ENCODE data around the gene FGD4.

Gene FGD4

DNA sequence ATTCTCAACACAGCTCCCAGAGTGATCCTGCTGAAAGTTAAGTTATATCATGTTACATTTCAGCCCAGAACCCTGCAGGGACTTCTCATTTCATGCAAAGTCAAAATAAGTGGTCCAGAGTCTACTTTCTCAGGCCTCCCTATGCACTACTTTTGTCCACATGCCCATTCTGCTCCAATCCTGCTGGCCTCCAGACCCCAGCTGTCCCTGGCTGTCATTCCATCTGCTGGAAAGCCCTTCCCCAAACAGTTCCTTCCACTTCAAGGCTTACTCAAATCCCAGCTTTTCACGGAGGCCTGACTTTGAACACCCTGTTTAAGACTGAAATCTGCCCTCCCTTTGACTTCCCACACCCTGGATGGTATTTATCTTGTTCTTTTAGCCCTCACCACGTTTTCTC, 169.9 kb downstream of the FGD4 start:
- DNase-seq: no peak

DNA sequence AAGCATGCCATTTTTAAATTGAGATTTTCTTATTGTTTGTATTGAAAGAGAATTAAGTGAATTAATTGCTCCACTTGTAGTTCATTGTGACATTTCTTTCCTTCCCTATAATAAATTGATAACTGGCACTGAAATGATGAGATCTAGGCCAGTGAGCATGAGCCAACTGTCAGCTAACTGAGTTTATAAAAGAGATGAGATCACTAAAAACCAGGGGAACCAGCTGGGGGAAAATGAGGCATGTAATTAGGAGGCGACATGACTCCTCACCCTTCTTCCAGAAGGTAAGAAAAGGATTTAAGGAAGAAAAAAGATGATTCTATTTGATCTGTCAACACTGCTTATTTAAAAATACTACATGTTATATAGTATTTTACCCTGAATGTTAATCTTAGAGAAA, 175.2 kb downstream of the FGD4 start:
- no peak for DNase-seq

GRCh38 chr12:32577328-32577727, 178.0 kb downstream of the FGD4 start:
- DNase-seq: no peak

- DNase-seq: no peak
Measured at GRCh38 chr12:32583534-32583933, 184.2 kb downstream of the FGD4 start.

DNA sequence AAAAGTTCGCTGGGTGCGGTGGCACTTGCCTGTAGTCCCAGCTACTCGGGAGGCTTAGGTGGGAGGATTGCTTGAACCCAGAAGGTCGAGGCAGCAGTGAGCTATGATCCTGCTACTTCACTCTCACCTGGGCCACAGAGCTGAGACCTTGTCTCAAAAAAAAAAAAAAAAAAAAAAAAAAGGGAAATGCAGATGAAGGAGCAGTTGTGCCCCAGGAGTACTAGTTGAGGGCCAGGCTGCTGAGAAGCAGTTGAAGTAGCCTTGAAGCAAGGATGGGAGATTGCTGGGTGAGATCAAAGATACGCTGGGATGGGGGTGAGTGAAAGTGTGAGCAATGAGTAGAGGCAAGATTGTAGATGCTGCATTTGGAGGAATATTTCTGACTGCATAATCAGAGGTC, 186.3 kb downstream of the FGD4 start:
- no peak for DNase-seq

GRCh38 chr12:32586390-32586789, 187.0 kb downstream of the FGD4 start:
- no peak for DNase-seq

DNA sequence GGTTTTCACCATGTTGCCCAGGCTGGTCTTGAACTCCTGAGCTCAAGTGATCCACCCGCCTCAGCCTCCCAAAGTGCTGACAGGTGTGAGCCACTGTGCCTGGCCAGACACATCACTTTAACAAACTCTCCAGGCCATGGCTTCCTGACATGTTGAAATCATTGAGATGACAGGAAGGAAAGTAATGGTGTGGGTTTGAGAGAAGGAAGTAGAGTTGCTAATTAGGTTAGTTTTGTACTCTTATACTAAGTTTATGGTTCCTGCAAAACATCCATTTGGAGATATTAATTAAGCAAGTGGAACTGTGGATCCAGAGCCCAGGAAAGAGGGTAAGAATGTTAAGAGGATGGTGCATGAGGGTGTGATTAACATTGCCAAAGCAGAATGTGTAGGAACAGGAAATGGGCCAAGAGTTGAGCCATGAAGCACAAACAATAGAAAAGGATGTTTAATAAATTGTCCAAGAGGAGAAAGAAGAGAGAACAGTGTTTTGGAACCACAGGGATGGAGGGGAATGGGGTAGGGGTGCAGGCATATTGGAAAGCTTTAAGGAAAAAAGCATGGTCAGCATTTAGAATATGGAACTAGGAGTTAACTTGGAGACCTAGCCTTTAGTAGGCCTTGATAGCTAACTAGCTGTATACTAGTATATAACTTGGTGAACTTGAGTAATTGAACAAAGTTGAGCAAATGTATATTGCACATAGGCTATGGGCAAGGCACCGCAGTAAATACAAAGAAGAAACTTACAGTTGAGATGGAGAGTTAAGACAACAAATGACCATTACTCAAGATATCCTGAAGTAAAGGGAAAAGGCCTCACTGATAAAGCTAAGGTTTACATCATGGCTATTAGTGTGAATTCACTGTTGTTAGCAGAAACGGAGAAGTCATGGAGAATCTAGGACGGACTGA, 188.5 kb downstream of the FGD4 start:
- no peak for DNase-seq

DNA sequence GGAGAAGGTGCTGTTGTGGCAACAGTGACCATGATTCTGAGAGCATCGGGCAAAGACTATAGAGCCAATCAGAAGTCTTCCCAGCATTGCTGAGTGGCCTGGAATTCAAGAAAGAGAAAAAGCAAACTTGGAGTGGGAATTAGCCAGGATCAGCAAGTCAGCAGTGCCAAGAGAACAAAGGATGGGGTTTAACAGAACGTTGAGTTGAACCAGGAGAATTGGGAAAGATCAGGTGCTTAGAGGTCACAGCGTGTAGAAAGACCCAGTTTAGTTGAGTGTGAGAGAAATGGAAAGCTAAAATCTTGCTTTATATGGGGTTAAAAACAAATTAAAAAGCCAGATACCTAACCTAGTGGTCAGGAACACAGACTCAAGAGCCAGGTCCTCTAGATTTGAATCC, 189.2 kb downstream of the FGD4 start:
- DNase-seq: no peak

DNA sequence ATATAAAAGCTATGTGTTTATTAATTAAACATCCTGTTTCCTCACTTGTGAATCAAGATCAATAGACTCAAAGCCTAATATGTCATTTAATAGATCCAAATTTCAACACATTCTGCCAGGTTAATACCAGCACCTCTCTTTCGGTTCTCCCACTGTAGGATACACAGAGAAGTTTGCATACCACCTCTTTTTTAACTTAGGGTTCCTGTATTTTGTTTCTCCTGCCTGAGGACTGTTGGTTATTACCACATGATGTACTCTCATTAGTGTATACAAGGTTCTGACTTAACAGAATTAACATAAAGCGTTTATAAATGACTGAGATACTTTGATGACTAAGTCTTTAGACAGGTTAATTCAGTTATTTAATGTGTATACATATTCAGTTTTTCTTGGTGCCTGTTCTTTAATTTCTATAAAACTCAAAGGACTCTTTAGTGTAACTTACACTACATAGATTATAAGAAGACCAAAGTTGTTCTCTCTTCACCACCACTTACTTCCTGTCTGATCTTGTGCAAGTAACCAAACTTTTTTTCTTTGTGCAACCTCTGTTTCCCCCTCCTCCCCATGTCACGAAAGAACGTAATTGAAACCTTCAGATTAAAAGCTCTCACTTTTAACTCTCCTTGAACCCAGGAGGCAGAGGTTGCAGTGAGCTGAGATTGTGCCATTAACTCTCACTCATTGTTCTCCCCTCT, 190.0 kb downstream of the FGD4 start:
- no peak for DNase-seq

DNA sequence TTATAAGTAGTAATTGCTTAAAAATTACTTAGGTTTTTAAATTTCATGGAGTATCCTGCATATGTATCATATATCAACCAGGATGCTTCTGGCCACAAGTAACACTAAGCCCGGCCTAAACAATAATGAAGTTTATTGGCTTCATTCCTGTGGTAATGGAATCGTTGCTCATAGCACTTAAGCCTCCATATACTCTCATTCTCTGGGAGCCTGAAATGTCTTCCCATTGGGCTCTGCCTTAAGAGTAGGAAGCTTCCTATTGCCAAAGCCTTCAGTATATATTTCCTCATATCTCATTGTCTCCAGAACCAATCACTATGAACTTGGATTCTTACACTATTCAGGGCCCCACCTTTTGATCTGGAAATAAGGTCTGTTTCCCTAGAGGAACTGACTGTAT, 195.9 kb downstream of the FGD4 start:
- no peak for DNase-seq

DNA sequence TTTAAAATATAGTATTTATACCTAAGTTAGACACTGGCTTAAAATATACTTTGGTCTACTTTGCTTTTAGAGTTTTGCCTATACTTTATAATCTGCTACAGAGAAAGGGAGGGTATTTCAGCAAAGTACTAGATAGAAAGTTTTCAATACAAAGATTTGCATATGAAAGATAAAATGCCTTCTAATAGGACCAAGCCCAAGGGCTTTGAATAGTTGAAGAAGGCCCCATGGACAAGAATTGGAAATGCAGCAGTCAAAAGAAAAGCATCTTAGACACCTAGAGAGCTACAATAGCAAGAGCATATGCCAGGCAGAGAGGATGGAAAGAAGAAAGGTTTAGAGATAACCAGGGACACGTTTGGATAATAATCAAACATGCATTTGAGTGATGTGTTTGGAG, 196.7 kb downstream of the FGD4 start:
- no peak for DNase-seq

- no peak for DNase-seq
Measured at GRCh38 chr12:32598688-32599087, 199.3 kb downstream of the FGD4 start.

- no peak for DNase-seq
Measured at GRCh38 chr12:32600681-32601080, 201.3 kb downstream of the FGD4 start.

- no peak for DNase-seq
Measured at GRCh38 chr12:32603071-32603470, 203.7 kb downstream of the FGD4 start.

DNA sequence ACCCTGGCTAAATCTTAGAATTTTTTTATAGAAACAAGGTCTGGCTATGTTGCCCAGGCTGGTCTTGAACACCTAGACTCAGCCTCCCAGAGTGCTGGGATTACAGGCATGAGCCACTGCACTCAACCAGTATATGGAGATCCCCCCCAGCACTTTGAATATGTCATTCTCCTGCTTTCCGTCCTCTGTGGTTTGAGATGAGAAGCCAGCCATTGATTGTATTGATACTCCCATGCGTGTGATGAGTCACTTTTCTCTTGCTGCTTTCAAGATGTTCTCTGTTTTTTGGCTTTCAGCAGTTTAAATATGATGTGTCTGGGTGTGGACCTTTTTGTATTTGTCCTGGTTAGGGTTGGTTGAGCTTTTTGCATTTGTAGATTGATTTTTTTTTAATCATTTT, 204.5 kb downstream of the FGD4 start:
- no peak for DNase-seq

- DNase-seq: no peak
Measured at GRCh38 chr12:32604565-32604964, 205.2 kb downstream of the FGD4 start.

DNA sequence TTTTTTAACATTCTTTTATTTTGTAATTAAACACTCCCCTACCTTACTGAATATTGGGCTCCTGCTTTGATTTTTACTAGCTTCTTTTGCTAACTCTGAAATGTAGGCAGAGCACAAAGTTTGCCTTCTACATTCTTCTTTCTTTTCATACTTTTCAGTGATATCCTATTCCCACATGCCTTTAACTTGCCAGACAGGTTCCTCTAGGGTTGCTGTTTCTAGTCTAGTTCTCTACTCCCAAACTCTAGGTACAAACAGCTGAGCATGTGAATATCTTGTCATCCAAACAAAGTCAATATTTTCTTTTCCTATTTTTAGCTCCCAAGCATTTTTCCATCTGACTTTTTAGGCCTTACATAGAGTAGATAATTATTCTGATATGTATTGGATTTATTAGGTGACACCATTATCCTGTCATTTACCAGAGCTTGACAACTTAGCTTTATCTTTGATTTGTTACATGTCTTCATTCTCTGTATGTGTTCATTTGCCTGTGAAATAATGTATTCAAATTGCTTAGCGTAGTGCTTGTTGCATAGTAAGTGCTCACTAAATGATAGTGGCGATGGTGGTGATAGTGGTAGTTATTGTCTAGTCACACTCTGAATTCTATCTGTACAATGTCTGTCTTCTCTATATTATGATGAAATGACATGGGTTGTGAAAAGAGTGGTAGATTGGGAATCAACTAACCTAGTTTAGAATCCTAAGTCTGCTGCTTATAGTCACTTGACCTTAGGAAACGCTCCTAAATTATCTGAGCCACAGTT, 206.2 kb downstream of the FGD4 start:
- DNase-seq: no peak

DNA sequence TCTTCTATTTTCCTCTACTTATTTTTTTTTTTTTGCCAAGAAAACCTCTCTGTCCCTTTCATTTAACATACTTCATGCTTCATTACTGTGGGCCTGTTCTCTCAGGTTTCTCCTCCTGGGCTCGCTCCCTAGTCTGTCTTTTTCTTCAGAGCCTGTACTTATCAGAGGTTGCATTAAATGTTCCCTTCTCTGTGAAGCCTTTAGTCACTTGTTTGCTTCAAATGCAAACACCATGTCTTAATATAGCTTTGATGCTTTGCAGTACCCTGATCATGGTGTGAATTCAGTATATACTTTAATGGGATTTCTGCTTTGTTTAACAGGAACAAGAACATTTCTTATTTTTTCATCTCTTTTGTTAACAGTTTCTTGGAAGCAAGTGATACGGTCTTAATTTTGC, 207.1 kb downstream of the FGD4 start:
- DNase-seq: no peak

DNA sequence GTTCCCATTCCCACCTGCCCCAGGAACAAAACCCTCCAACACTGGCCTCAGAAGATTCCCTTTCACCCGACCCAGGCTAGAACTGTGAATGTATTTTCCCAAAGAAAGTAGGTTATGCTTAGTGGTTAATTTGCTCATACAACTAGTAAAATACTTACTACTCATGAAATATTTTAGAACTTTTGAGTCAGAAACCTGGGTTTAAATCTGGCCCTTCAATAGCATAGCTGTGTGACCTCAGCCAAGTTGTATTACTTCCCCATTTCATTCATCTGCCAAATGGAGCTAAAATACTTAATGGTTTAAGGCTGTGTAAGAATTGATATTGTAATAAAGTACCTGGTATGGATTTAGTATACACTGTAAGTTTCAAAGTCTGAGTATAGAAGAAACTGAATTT, 210.6 kb downstream of the FGD4 start:
- no peak for DNase-seq

DNA sequence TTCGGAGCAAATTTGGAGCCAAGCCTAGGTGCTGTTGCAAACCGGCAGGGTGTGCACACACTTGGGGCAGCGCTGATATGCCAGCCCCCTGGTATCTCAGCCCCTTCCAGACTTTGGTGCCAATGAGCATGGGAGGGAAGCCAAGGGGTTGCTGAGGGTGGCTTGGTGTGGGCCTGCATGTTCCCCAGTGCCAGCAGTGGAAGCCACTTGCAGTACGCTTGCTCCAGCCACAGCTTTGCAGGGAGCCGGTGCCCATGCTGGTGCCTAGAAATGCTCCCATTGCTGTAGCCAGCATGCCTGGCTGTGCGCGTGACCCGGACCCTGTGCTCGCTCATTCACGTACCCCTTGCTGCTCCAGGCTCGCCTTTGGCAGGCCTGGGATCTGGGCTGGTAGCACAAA, 212.6 kb downstream of the FGD4 start:
- DNase-seq: no peak

DNA sequence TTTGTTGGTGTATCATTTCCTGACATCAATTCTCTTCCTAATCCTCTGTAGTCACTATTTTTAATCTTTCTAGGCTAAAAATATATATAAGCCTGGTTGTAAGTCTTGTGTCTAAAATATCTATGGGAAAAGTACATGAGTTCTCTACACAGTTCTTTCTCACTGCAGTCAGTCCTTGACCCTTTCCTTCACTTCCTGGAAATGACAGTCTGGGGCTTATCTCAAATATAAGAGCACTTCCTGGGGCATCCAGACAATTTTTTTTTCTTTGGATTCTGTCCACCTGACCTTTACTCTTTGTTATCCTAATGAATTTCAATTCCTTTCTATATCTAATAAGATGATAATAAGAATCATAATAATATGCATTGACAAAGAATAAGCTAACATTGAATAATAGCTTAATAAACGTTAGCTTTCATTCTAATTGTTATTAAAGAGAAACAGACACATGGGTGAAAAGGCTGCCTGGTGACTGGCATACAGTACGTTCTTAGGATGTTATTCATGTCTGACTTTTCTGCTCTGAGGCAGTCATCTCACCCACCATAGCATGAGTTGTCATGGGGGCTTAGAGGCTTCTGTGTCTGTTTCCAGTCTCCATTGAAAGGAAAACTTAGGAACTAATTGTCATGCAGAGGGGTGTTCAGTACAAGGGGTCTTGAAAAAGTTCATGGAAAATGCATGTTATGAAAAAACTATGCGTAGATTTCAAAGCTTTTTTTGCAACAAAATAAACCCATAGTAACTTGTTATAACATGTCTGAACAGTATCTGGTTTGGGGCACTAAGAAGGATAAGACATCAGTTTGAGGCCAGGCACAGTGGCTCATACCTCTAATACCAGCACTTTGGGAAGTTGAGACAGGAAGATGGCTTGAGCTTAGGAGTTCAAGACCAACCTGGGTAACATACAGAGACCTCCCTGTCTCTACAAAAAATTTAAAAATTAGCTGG, 213.6 kb downstream of the FGD4 start:
- DNase-seq: no peak

- no peak for DNase-seq
Measured at GRCh38 chr12:32615441-32615840, 216.1 kb downstream of the FGD4 start.
